ENCODE results near the gene ABR.

ABR gene

GRCh38 chr17:1182811-1183170 is 3.0 kb upstream of the ABR start:
- Histone ChIP-seq H3K36me3 (ENCODE audit: control insufficient read depth in 4 of 4, insufficient read depth in 4 of 4, low read length in 3 of 4) (no peaks in the 10 kb centered on the region), H3K27me3 (replicated peaks in 2 of 5; ENCODE audit: control insufficient read depth in 4 of 5, insufficient read depth in 5 of 5, low read length in 4 of 5) (peaks cover 0 to 9% (median 0%) of the 10 kb centered on the region in 5 experiments), H3K9me3 (ENCODE audit: control extremely low read depth in 1 of 5, control insufficient read depth in 4 of 5, insufficient read depth in 2 of 5, low read depth in 1 of 5, low read length in 4 of 5) (no peaks in the 10 kb centered on the region), H3K4me1 (ENCODE audit: control extremely low read depth in 1 of 4, control insufficient read depth in 4 of 4, insufficient read depth in 4 of 4, low read length in 3 of 4) (peaks cover 0 to 72% (median 37%) of the 10 kb centered on the region in 4 experiments), H3K4me3 (ENCODE audit: control insufficient read depth in 1 of 7, extremely low read depth in 1 of 7, insufficient read depth in 4 of 7, low read depth in 2 of 7, low read length in 6 of 7) (no peak overlapping the region), H3K27ac (ENCODE audit: insufficient read depth in 1 of 2, low read depth in 1 of 2, low read length in 2 of 2, poor library complexity in 1 of 2, severe bottlenecking in 2 of 2) (no peak overlapping the region)
- CTCF ChIA-PET: interaction anchor here (0.6 to 2.1 kb wide), 2 partner anchors 15 to 123 kb away, joined by 3 to 9 read pairs; no protein-coding TSS in a partner anchor
- no peak for DNase-seq
- POLR2A ChIA-PET: no interaction called here
- 60% methylated on average over 10 of the region's 11 CpGs for WGBS (ENCODE audit: insufficient coverage)

DNA sequence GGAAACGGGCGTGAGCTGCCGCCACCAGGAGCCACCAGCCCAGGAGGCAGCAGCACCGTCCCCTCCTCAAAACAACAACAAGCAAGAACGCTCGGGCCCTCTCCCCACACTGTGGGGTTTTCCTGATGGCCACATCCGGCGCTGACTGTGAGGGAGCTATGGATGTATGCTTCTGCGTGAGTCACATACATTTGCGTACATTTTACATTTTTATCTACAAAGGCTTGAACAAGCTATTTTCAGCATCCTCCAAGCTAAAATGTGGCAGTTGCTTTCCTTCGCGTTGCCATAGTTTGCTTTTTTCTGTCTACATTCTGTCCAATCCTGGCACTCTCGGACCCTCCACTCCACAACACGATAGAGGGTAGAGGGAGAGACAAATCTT is 2.0 kb upstream of the ABR start:
- DNase-seq: no peak
- H3K27ac ChIP-seq (ENCODE audit: insufficient read depth in 1 of 2, low read depth in 1 of 2, low read length in 2 of 2, poor library complexity in 1 of 2, severe bottlenecking in 2 of 2): no peak overlapping the region

GRCh38 chr17:1180958-1181752 is 1.4 kb upstream of the ABR start:
- no peak overlapping the region for H3K27ac ChIP-seq (ENCODE audit: insufficient read depth in 1 of 2, low read depth in 1 of 2, low read length in 2 of 2, poor library complexity in 1 of 2, severe bottlenecking in 2 of 2)
- CTCF ChIA-PET: interaction anchor here (0.9 to 2.1 kb wide), 5 partner anchors 16 to 75 kb away, joined by 3 to 9 read pairs (median 3); no protein-coding TSS in a partner anchor
- no peaks in the 10 kb centered on the region for H3K9me3 ChIP-seq (ENCODE audit: control extremely low read depth in 1 of 5, control insufficient read depth in 4 of 5, insufficient read depth in 2 of 5, low read depth in 1 of 5, low read length in 4 of 5)
- H3K4me1 ChIP-seq (ENCODE audit: control extremely low read depth in 1 of 4, control insufficient read depth in 4 of 4, insufficient read depth in 4 of 4, low read length in 3 of 4): peaks cover 0 to 70% (median 45%) of the 10 kb centered on the region in 4 experiments
- H3K4me3 ChIP-seq (ENCODE audit: control insufficient read depth in 1 of 7, extremely low read depth in 1 of 7, insufficient read depth in 4 of 7, low read depth in 2 of 7, low read length in 6 of 7): no peak overlapping the region
- 90% methylated on average over 17 of the region's 23 CpGs for WGBS (ENCODE audit: insufficient coverage)
- H3K27me3 ChIP-seq (replicated peaks in 2 of 5; ENCODE audit: control insufficient read depth in 4 of 5, insufficient read depth in 5 of 5, low read length in 4 of 5): peaks cover 0 to 11% (median 0%) of the 10 kb centered on the region in 5 experiments
- POLR2A ChIA-PET: interaction anchor here (0.7 to 0.8 kb wide), 3 partner anchors 16 to 31 kb away, joined by 3 read pairs; no protein-coding TSS in a partner anchor
- peak in 2 of 3 donors; percentile 26 to 37 for DNase-seq
- no peaks in the 10 kb centered on the region for H3K36me3 ChIP-seq (ENCODE audit: control insufficient read depth in 4 of 4, insufficient read depth in 4 of 4, low read length in 3 of 4)

More for the DNA sequence above, 2.0 kb upstream of the ABR start:
- POLR2A ChIA-PET: interaction anchor here (0.8 kb wide), 1 partner anchor 16 kb away, joined by 3 read pairs; no protein-coding TSS in a partner anchor
- no peak overlapping the region for H3K4me3 ChIP-seq (ENCODE audit: control insufficient read depth in 1 of 7, extremely low read depth in 1 of 7, insufficient read depth in 4 of 7, low read depth in 2 of 7, low read length in 6 of 7)
- peaks cover 0 to 11% (median 0%) of the 10 kb centered on the region in 5 experiments for H3K27me3 ChIP-seq (replicated peaks in 2 of 5; ENCODE audit: control insufficient read depth in 4 of 5, insufficient read depth in 5 of 5, low read length in 4 of 5)
- H3K9me3 ChIP-seq (ENCODE audit: control extremely low read depth in 1 of 5, control insufficient read depth in 4 of 5, insufficient read depth in 2 of 5, low read depth in 1 of 5, low read length in 4 of 5): no peaks in the 10 kb centered on the region
- H3K4me1 ChIP-seq (ENCODE audit: control extremely low read depth in 1 of 4, control insufficient read depth in 4 of 4, insufficient read depth in 4 of 4, low read length in 3 of 4): peaks cover 0 to 75% (median 43%) of the 10 kb centered on the region in 4 experiments
- WGBS (ENCODE audit: insufficient coverage): 91% methylated on average over 14 of the region's 14 CpGs
- CTCF ChIA-PET: interaction anchor here (1.0 to 2.1 kb wide), 4 partner anchors 16 to 59 kb away, joined by 3 to 9 read pairs (median 5); no protein-coding TSS in a partner anchor
- H3K36me3 ChIP-seq (ENCODE audit: control insufficient read depth in 4 of 4, insufficient read depth in 4 of 4, low read length in 3 of 4): no peaks in the 10 kb centered on the region

DNA sequence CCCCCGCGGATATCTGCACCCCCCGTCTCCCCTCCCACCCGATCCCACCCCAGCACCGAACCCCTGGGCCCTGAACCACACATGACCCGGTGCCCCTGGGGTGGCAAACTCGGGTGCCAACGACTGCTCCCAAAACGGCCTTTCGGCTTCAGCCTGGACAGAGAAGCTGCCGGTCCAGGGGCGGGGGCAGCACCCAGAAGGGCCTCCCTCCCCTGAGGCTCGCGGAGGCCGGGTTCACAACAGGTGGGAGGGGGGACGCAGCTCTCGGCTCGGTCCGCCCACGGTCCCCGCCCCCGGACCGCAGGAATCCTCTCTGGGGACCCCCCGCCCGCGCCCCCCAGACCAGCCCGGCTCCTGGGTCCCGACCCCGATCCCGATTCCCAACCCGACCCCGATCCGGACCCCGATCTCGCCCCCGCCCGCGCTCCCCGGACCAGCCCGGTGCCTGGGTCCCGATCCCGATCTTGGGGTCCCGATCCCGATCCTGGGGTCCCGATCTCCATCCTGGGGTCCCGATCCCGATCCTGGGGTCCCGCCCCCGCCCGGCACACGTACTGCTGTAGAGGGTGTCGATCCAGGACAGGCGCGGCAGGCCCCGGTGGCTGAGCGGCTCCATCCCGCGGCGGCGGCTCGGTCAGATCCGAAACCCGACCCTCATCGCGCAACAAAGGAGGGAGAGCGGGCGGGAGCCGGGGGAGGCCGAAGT is 516 bp downstream of the ABR start:
- POLR2A ChIA-PET: interaction anchor here (0.5 kb wide), 1 partner anchor 282 kb away, joined by 3 read pairs; no protein-coding TSS in a partner anchor
- Histone ChIP-seq H3K9me3 (ENCODE audit: control extremely low read depth in 1 of 5, control insufficient read depth in 4 of 5, insufficient read depth in 2 of 5, low read depth in 1 of 5, low read length in 4 of 5) (no peaks in the 10 kb centered on the region), H3K4me3 (ENCODE audit: control insufficient read depth in 1 of 7, extremely low read depth in 1 of 7, insufficient read depth in 4 of 7, low read depth in 2 of 7, low read length in 6 of 7) (peak overlapping the region; percentile 8 to 78 (median 64)), H3K4me1 (ENCODE audit: control extremely low read depth in 1 of 4, control insufficient read depth in 4 of 4, insufficient read depth in 4 of 4, low read length in 3 of 4) (peaks cover 0 to 61% (median 46%) of the 10 kb centered on the region in 4 experiments), H3K27ac (ENCODE audit: insufficient read depth in 1 of 2, low read depth in 1 of 2, low read length in 2 of 2, poor library complexity in 1 of 2, severe bottlenecking in 2 of 2) (no peak overlapping the region), H3K36me3 (ENCODE audit: control insufficient read depth in 4 of 4, insufficient read depth in 4 of 4, low read length in 3 of 4) (no peaks in the 10 kb centered on the region), H3K27me3 (replicated peaks in 2 of 5; ENCODE audit: control insufficient read depth in 4 of 5, insufficient read depth in 5 of 5, low read length in 4 of 5) (peaks cover 0 to 11% (median 0%) of the 10 kb centered on the region in 5 experiments)
- WGBS (ENCODE audit: insufficient coverage): under 1% methylated on average over 48 of the region's 69 CpGs
- DNase-seq: no peak
- CTCF ChIA-PET: no interaction called here

DNA sequence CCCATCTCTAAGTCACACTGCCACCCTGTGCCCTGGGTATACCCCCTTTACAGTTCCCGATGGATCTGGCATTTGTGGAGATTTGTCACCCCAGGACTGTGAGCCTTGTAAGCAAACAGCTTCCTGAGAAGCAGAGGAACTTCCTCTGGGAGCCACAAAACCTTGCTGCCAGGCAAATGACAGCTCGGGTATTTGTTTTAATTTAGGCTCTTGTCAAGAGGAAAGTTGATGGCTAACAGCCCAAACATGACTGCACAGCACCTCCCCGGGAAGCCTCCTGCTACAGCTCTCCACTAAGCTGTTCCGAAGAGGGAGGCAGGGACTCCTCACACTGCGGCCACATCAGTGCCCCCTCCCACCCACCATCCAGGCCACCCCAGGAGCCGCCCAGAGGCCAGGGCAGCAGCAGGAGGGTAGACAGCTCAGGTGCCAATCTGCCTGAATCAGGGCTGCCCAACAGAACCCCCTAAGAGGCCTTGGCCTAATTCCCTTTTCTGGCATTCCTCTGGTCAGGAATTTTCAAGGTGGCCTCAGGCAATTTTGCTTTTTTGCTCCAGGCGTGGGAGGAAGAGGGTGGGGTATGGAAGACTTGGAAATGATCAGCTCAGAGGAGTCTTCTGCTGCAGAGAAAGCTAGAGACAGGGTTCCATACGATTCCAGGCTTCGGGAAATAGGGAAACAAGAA is 2.6 kb downstream of the ABR start:
- WGBS (ENCODE audit: insufficient coverage): 47% methylated on average over 6 of the region's 9 CpGs
- H3K27ac ChIP-seq (ENCODE audit: insufficient read depth in 1 of 2, low read depth in 1 of 2, low read length in 2 of 2, poor library complexity in 1 of 2, severe bottlenecking in 2 of 2): no peak overlapping the region
- ChIA-PET POLR2A (interaction anchor here (0.6 to 1.0 kb wide), 2 partner anchors 27 to 621 kb away, joined by 3 to 5 read pairs; no protein-coding TSS in a partner anchor), CTCF (interaction anchor here (1.3 to 1.7 kb wide), 5 partner anchors 10 to 54 kb away, joined by 3 to 7 read pairs (median 5); no protein-coding TSS in a partner anchor)
- peaks cover 0 to 44% (median 33%) of the 10 kb centered on the region in 4 experiments for H3K4me1 ChIP-seq (ENCODE audit: control extremely low read depth in 1 of 4, control insufficient read depth in 4 of 4, insufficient read depth in 4 of 4, low read length in 3 of 4)
- H3K9me3 ChIP-seq (ENCODE audit: control extremely low read depth in 1 of 5, control insufficient read depth in 4 of 5, insufficient read depth in 2 of 5, low read depth in 1 of 5, low read length in 4 of 5): no peaks in the 10 kb centered on the region
- DNase-seq: no peak
- no peaks in the 10 kb centered on the region for H3K36me3 ChIP-seq (ENCODE audit: control insufficient read depth in 4 of 4, insufficient read depth in 4 of 4, low read length in 3 of 4)
- H3K4me3 ChIP-seq (ENCODE audit: control insufficient read depth in 1 of 7, extremely low read depth in 1 of 7, insufficient read depth in 4 of 7, low read depth in 2 of 7, low read length in 6 of 7): peak overlapping the region in 1 of 7 experiments; percentile 35
- peaks cover 0 to 11% (median 0%) of the 10 kb centered on the region in 5 experiments for H3K27me3 ChIP-seq (replicated peaks in 2 of 5; ENCODE audit: control insufficient read depth in 4 of 5, insufficient read depth in 5 of 5, low read length in 4 of 5)

DNA sequence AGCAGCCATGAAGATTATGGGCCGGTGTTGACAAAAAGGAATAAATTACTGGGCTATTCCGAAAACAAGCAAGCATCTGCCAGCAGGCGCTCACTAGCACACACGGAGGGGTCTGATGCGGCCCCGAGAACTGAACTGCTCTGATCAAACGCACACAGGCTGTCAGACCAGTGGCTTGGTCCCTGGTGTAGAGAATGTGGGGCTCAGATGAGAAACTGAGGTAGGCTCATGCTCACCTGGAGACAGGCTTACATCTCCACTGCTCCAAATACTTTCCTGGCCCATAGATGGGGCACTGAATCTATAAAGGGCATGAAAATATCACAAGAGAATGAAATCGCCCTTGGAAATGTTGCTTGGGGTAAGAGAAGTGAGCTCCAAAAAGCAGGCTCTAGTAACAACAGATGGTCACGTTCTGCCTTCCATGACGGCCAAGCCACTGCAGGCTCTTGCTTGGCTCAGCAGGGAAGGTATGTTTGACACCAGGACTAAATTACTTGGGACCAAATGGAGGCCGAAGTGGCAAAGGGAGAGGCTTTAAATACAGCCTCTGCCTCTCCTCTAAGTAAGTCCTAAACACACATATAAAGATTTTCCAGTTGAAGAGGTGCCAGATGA is 5.4 kb downstream of the ABR start:
- WGBS (ENCODE audit: insufficient coverage): 96% methylated on average over 10 of the region's 11 CpGs
- H3K36me3 ChIP-seq (ENCODE audit: control insufficient read depth in 4 of 4, insufficient read depth in 4 of 4, low read length in 3 of 4): no peaks in the 10 kb centered on the region
- peaks cover 0 to 11% (median 0%) of the 10 kb centered on the region in 5 experiments for H3K27me3 ChIP-seq (replicated peaks in 2 of 5; ENCODE audit: control insufficient read depth in 4 of 5, insufficient read depth in 5 of 5, low read length in 4 of 5)
- H3K27ac ChIP-seq (ENCODE audit: insufficient read depth in 1 of 2, low read depth in 1 of 2, low read length in 2 of 2, poor library complexity in 1 of 2, severe bottlenecking in 2 of 2): no peak overlapping the region
- no peaks in the 10 kb centered on the region for H3K9me3 ChIP-seq (ENCODE audit: control extremely low read depth in 1 of 5, control insufficient read depth in 4 of 5, insufficient read depth in 2 of 5, low read depth in 1 of 5, low read length in 4 of 5)
- H3K4me3 ChIP-seq (ENCODE audit: control insufficient read depth in 1 of 7, extremely low read depth in 1 of 7, insufficient read depth in 4 of 7, low read depth in 2 of 7, low read length in 6 of 7): no peak overlapping the region
- DNase-seq: no peak
- H3K4me1 ChIP-seq (ENCODE audit: control extremely low read depth in 1 of 4, control insufficient read depth in 4 of 4, insufficient read depth in 4 of 4, low read length in 3 of 4): peaks cover 0 to 30% (median 24%) of the 10 kb centered on the region in 4 experiments
- ChIA-PET CTCF (interaction anchor here (1.1 kb wide), 1 partner anchor 13 kb away, joined by 3 read pairs; no protein-coding TSS in a partner anchor), POLR2A (no interaction called here)
